Lung microvascular endothelial cell (primary cell): ENCODE measurements around the gene TGFA. TPM values are rescaled to one million over a fixed set of nuclear protein-coding genes. Genes with fewer than 3 reads are reported as not detected.

ENCODE experiments used
- DNase-seq, 2 donors: peaks; one replicate each; pipeline versions ENCODE4 v3.0.0 to v3.0.0-alpha.2; 2010; ENCODE audit warnings: low read depth in 2 of 2
- total RNA-seq: library from RNA; depleted of rRNA; stranded (reverse); fragments of >200 nt; gene quantifications from 2 replicates; pipeline ENCODE4 v1.2.1, GENCODE V29; 2014

Gene TGFA
- total RNA-seq, 1 donor from 2014 or later = 16.3 TPM

DNA sequence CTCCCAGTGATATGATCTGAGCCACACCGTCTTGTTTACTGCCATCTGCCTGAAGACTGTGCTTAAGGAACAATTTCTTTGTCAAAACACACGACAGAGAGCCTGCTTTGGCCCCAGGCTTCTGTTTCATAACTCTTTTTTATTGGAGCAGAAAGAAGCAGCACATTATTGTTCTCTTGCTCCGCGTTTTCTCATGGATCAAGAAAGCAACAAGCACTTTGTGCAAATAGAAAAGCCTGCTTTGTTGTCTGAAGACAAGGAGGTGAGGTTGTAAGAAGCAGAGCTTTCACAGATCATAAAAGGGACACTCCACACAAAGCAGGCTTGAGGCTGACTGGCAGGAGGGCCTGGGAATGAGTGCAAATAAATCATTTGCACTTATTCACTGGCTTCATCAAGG lies 133.5 kb downstream of the TGFA start:
- DNase-seq = no peak

DNA sequence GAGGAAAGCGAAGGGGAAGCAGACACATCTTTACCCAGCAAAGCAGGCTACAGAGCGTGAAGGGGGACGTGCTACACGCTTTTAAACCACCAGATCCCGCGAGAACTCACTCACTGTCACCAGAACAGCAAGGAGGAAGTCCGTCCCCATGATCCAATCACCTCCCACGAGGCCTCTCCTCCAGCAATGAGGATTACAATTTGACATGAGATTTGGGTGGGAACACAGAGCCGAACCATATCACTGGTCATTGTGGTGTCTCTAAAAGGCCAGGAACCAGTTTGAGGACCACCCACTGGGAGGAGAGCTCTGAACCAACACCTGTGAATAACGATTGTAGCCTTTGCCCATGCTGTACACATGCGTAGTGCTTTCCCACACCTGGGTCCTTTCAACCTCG lies 135.1 kb downstream of the TGFA start:
- no peak for DNase-seq

DNA sequence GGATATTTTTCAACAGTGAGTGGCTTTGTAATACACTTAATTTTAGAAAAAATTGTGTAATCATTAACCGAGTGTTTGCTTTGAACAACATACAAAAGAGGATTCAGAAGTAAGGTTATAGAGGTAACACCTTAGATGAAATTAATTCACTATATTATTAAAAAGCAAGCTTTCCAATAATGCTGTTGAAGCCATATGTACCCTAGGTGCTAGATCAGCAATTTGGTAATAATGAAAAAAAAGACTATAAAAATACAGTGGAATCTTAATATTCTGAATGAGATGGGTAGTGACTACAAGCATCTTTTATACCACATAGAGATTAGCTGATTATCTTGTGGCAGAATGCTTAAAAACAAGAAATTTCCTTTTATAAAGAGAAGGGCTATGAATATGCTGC lies 136.6 kb downstream of the TGFA start:
- no peak for DNase-seq

DNA sequence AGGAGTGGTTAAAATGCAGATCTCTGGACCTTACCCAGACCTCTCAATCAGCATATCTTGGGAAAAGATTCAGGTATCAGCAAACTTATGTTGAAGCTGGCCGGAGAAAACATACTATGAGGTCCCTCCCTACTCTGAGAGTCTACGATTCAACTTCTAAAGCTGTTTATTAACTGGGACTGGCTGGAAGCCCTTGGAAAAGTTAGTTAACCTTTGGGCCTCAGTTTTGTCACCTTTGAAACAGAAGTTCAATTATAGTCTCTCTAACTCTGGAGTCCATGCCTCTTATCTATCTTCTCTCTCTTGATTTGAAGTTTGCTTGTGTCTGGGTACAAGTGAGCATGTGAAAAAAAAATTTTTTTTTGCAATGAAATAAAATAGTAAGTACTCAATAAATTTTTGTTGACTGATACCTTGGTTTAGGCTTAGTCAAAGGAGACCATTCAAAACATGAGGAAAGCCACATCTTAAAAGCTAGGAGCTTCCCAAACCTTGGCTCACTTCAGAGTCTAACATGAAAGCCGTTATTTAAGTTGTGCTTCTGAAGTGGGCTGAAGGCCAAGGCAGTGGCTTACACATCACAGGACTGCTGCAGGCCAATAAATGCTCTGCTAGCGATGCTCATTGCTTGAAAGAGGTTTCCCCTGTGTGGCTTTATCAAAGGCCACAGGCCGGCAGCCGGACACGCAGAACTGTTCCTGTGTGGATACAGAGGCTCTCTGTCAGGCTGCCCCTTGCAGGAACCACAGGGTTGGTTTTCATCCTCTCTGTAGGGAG lies 141.1 kb downstream of the TGFA start:
- peak in 1 of 2 donors; percentile 63 for DNase-seq

DNA sequence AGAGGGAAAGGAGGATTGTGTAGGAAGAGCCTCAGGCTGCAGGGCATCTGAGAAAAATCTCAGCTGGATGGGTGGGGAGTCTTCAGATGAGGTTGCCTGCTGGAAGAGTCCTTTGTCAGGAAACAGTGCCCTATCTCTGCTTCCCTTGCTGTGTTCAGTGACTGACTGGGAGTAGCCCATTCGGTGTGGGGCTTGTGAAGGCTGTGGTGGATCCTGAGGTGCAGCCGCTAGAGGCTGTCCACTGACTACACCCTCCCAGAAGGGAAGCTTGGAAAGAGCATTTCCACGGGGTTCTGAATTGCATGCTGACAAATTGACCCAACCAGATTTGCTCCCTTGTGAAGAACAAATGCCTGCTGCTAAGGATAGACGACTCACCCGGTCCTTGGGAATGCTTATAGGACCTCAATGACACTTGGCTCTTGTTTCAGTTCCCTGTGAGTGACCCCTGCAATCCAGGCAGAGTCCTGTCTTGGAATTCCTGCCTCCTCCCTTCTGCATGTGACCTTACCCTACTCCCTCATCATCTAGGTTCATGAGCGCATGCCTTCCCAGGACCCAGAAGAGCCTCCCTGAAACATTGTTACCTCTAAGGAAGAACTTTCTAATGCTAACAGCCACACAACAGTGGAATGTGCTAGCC lies 142.0 kb downstream of the TGFA start:
- no peak for DNase-seq

DNA sequence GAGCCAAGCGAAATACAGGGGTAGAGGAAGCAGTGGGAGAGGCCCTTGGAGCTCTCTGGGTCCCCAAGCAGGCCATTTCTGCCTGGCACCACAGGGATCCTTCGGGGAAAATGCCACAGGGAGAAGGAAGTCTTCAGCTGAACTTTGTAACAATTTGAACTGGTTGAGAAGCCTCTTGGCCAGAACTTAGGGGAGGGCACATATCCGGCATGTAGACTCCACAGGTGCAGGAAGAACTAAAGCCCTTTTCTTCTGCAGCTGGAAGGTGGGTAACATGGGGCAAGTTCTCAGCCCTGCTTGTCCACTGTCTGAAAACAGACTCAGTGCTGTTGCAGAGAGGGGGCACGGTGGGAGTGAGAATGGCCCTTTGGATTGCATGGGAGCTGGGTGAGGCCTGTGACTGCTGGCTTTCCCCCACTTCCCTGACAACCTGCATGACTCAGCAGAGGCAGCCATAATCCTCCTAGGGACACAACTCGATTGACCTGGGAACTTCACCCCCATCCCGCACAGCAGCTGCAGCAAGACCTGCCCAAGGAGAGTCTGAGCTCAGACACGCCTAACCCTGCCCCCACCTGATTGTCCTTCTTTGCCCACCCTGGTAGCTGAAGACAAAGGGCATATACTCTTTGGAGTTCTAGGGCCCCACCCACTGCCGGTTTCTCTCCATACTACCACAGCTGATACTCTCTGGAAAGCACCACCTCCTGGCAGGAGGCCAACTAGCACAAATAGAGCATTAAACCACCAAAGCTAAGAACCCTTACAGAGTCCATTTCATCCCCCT lies 150.2 kb downstream of the TGFA start:
- no peak for DNase-seq

DNA sequence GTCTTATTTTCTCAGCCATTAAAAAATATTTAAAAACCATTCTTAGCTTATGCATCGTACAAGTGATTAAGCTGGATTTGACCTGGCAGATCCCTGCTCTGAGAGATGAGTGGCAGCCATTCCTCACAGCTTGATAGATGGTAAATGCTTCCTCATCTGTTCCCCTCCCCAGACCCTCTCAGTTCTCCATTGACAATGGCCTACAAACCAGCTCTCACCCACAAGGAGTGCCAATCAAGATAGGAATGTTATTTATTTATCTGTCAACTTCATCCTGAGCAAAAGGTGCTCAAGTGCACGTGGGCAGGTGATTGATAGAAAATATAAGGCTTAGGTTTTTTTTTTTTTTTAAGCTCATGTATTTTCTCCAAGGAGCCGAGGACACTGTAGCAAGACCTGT lies 153.1 kb downstream of the TGFA start:
- DNase-seq = no peak

DNA sequence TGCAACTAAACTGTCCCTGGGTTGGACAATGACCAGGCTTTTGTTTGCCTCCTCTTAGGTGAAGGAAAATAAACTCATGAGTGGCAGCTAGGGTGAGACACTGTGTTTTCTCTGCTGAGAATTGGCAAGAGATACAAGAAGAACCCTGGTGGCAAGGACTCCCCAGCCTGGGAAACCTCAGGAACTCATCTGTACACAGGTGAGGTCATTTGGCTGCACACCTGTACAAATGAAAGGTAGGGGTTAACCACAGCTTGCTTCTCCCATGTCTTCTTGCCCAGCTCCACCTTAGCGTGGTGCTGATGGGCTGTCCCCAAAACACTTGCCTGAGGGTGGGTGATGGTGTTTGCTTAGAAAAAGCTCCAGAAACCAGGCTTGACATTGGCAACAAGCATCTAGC lies 154.6 kb downstream of the TGFA start:
- DNase-seq = no peak

Other genes starting within 250 kb of the TGFA start
- gene ADD2, start 214.4 kb upstream of the TGFA start, total RNA-seq = 2.0 and 7.2 TPM in 2 replicates
- gene FIGLA, start 236.8 kb upstream of the TGFA start, total RNA-seq = not detected in 2 replicates